Immature natural killer cell (primary cell): ENCODE measurements around the gene PRR9. TPM values are rescaled to one million over a fixed set of nuclear protein-coding genes. Genes with fewer than 3 reads are reported as not detected.
"Not testable (repeated sequence)": the region's sequence is repeated elsewhere in the genome, so short reads cannot be mapped to it uniquely, and the experiment has no call there.

ENCODE experiments used
- DNase-seq, 3 donors: peaks; one replicate each; pipeline ENCODE4 v3.0.0; 2022; ENCODE audit warnings: mixed read lengths in 1 of 3
- H3K27ac Mint-ChIP-seq, 6 donors: one replicate each; pipeline ENCODE4 v1.8.0; 2020; ENCODE audit warnings: mixed read lengths in 6 of 6, mild to moderate bottlenecking in 5 of 6, inconsistent platforms in 4 of 6, moderate library complexity in 3 of 6
- H3K27me3 Mint-ChIP-seq, 3 donors: one replicate each; pipeline ENCODE4 v1.8.0; 2020 to 2021; ENCODE audit warnings: low read depth in 3 of 3, mild to moderate bottlenecking in 3 of 3, mixed read lengths in 3 of 3, moderate library complexity in 3 of 3, inconsistent platforms in 1 of 3
- H3K36me3 Mint-ChIP-seq, 3 donors: one replicate each; pipeline ENCODE4 v1.8.0; 2020; ENCODE audit warnings: mixed read lengths in 3 of 3, inconsistent platforms in 2 of 3, mild to moderate bottlenecking in 2 of 3
- H3K4me1 Mint-ChIP-seq, 2 donors: one replicate each; pipeline ENCODE4 v1.8.0; 2020; ENCODE audit warnings: inconsistent platforms in 2 of 2, mild to moderate bottlenecking in 2 of 2, mixed read lengths in 2 of 2, moderate library complexity in 1 of 2
- H3K4me3 Mint-ChIP-seq, 5 donors: one replicate each; pipeline ENCODE4 v1.8.0; 2020; ENCODE audit warnings: mild to moderate bottlenecking in 5 of 5, mixed read lengths in 5 of 5, inconsistent platforms in 3 of 5, moderate library complexity in 3 of 5
- H3K9me3 Mint-ChIP-seq, 6 donors: one replicate each; pipeline ENCODE4 v1.8.0; 2020; ENCODE audit warnings: mild to moderate bottlenecking in 6 of 6, mixed read lengths in 6 of 6, inconsistent platforms in 4 of 6, moderate library complexity in 3 of 6
- polyA plus RNA-seq, 3 donors: library from polyadenylated mRNA; unstranded; fragments of 300-500 nt; fragmentation: Illumina TruSeq; gene quantifications; one replicate each; pipeline ENCODE4 v1.2.3, GENCODE V29; 2021

The PRR9 gene
- polyA plus RNA-seq, 3 donors from 2014 or later, result not detected

DNA sequence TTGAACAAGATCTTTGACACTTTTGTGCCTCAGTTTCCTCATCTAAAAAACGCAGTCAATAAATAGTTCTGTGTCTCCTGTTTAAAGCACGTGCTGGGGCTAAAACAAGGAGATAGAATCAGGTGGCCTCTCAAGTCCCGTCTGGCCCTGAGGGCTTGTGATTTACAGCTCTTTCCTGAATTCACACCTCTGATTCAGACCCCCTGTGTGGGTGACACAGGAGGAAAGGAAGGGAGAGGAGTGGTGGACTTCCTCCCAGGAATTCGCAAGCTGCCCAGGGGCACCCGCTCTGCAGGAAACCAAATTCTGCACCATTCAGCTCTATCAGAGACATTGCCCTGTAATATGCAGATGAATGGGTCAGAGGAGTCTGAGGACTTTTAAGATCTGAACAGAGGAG lies 5.2 kb upstream of the PRR9 start:
- Mint-ChIP-seq H3K27me3 (peaks cover 2 to 12% (median 10%) of the 10 kb centered on the region in 3 donors), H3K36me3 (no peaks in the 10 kb centered on the region), H3K27ac (no peak overlapping the region), H3K9me3 (no peaks in the 10 kb centered on the region), H3K4me3 (no peak overlapping the region), H3K4me1 (no peaks in the 10 kb centered on the region)
- DNase-seq, result no peak

DNA sequence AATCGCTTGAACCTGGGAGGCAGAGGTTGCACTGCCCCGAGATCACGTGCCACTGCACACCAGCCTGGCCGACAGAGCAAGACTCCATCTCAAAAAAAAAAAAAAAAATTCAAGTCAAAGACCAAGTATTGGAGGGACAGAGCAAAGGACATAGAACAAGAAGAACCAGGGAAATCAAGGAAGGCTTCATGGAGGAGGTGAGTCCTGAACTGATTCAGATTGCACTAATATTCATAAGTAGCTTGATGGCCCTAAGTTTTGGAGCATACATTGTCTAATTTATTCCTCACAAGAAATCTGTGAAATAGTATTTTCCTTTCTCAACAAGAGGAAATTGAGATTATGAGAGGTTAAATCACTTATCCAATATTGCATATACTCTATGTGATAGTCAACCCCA lies 3.9 kb upstream of the PRR9 start:
- Mint-ChIP-seq H3K4me3 (no peak overlapping the region), H3K27ac (no peak overlapping the region), H3K27me3 (peaks cover 2 to 10% (median 7%) of the 10 kb centered on the region in 3 donors), H3K9me3 (no peaks in the 10 kb centered on the region), H3K36me3 (no peaks in the 10 kb centered on the region), H3K4me1 (no peaks in the 10 kb centered on the region)
- no peak for DNase-seq

DNA sequence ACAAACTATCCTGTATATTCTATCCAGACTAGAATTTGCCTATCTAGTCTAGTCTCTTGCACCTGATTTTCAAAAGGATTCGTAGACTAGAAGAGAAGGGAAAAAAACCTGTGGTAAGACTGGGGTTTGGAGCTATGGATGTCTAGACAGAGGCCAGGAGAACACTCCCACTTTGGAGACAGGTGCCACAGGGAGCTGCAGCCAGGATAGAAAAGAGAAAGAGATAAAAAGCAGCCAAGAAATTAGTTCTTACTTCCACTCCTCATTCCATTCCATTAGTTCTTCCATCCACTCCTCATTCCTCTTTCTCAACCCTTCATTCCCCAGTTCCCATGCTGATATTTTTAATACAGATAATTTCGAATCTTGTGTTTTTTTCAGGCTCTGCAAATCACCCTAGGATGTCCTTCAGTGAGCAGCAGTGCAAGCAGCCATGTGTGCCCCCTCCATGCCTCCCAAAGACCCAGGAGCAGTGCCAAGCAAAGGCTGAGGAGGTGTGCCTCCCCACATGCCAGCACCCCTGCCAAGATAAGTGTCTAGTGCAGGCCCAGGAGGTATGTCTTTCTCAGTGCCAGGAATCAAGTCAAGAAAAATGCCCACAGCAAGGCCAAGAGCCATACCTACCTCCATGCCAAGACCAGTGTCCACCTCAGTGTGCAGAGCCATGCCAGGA lies 496 bp downstream of the PRR9 start:
- H3K36me3 Mint-ChIP-seq, result no peaks in the 10 kb centered on the region
- H3K4me1 Mint-ChIP-seq, result no peaks in the 10 kb centered on the region
- H3K4me3 Mint-ChIP-seq, result no peak overlapping the region
- H3K27me3 Mint-ChIP-seq, result peaks cover 1 to 14% (median 7%) of the 10 kb centered on the region in 3 donors
- DNase-seq, result no peak
- H3K27ac Mint-ChIP-seq, result no peak overlapping the region
- no peaks in the 10 kb centered on the region for H3K9me3 Mint-ChIP-seq

DNA sequence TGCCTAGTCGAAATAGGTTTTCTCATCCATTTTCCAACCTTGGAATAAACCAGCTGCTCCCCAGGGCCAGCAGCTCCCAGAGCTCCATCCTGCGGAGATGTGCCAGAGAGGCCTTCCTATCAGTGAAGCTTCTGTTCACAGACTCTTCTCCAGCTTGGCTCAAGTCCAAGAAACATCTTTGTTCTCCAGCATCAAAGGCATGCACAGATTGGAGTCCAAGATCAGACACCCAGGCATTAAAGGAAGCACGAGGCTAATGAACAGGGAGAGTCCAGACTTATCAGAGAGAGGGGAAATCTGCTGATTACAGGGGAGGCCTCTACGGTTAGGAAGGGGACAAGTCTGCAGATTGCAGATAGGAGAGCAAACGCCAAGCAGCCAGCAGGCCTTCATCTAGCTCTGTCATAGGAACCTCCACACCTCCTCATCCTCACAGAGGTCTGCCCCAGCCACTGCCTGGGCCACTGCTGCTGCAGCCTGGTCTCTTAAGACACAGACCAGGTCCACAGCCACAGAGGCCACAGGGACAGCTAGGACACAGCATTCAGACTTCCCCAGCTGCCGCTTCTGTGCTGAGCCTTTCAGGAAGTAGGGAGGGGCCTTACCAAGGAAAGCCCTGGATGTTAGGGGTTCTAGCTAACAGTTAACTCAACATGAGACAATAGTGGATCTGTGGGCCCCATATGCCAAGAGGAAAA lies 3.4 kb downstream of the PRR9 start:
- H3K9me3 Mint-ChIP-seq, result peaks cover 0 to 3% (median 0%) of the 10 kb centered on the region in 6 donors
- no peaks in the 10 kb centered on the region for H3K4me1 Mint-ChIP-seq
- no peak overlapping the region for H3K4me3 Mint-ChIP-seq
- peaks cover 2 to 11% (median 4%) of the 10 kb centered on the region in 3 donors for H3K27me3 Mint-ChIP-seq
- no peak overlapping the region for H3K27ac Mint-ChIP-seq
- no peaks in the 10 kb centered on the region for H3K36me3 Mint-ChIP-seq
- no peak for DNase-seq

DNA sequence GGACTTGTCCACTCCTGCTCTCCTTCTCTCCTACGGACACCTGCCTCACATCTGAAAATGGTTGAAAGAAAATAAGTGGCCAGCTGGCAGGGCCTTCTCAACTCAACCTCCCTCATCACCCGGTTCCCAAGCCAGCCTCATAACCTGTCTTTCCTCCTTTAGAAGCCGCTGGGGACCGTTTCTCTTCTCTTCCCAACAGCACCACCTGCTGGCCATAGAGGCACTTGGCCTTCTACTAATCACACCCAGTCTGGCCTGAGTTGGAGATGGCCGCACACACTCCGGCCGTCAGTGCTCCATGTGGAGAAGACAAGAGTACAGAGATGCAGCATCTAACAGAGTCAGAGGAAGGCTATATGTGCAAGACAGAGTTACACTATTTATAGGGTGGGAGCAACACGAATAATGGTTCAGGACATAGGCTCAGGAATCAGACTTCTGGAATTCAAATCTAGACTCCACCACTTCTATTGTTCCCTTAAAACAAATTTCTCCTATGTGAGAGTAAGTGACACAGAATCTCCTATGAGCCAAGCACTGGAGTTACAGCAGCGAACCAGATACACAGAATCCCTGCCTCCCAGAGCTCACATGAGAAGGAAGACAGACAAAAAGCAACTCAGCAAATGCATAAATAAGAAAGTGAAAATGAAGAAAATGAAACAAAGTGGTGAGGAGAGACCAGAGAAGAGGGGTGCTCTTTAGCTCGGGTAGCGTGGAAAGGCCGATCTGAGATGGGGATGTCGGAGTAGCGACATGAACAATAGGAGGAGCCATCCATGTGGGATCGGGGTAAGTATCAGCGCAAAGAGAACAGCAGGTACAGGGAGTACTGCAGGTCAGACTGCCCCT lies 5.9 kb downstream of the PRR9 start:
- not testable (repeated sequence) for H3K4me1 Mint-ChIP-seq, H3K27ac Mint-ChIP-seq, H3K36me3 Mint-ChIP-seq, H3K4me3 Mint-ChIP-seq, H3K9me3 Mint-ChIP-seq
- DNase-seq, result peak; percentile 5 to 18 (median 9)
- H3K27me3 Mint-ChIP-seq, result peaks cover 0 to 11% (median 4%) of the 10 kb centered on the region in 3 donors

DNA sequence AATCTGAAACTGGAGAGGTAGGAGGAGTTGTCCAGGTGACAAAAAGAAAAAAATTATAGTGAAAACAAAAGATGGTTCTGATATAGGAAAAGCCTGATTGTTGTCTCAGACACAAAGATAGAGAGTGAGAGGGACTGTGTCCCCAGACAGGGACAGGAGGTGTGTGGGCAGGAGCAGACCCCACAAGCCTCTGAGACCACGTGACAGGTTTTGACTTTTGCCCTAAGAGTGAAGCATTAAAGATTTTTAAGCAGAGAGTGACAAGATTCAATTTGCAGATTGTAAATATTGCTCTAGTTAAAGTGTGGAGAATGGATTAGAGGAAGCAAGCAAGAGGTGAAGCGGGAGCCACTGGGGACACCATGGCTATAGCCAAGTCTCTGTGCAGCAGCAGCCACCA lies 10.4 kb downstream of the PRR9 start:
- no peaks in the 10 kb centered on the region for H3K36me3 Mint-ChIP-seq
- no peak for DNase-seq
- H3K9me3 Mint-ChIP-seq, result peaks cover 0 to 3% (median 0%) of the 10 kb centered on the region in 6 donors

DNA sequence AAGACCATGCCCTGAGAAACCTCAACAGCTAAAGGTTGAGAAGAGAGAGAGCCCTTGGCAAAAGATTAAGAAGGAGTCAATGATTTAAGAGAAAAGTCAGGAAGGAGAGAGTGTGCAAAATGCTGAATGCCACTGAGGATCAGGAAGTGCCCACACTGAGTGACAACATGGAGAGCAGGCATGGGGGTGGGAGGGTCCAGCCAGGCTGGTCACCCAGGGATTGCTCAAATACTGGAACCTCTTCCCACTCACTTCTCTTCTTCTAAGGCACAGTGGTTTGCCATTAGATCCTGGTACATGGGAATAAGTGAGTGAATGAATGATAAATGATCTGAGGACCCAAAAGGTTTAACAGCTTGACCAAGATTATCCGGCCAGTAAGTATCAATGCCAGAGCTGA lies 11.1 kb downstream of the PRR9 start:
- Mint-ChIP-seq H3K4me1 (no peaks in the 10 kb centered on the region), H3K36me3 (no peaks in the 10 kb centered on the region), H3K27me3 (peaks cover 0 to 8% (median 0%) of the 10 kb centered on the region in 3 donors), H3K27ac (no peak overlapping the region), H3K9me3 (peaks cover 0 to 1% (median 0%) of the 10 kb centered on the region in 6 donors), H3K4me3 (no peak overlapping the region)
- no peak for DNase-seq

More for the DNA sequence above, 10.4 kb downstream of the PRR9 start:
- Mint-ChIP-seq H3K4me3 (no peak overlapping the region), H3K27me3 (peaks cover 0 to 9% (median 3%) of the 10 kb centered on the region in 3 donors), H3K27ac (no peak overlapping the region), H3K4me1 (no peaks in the 10 kb centered on the region)

DNA sequence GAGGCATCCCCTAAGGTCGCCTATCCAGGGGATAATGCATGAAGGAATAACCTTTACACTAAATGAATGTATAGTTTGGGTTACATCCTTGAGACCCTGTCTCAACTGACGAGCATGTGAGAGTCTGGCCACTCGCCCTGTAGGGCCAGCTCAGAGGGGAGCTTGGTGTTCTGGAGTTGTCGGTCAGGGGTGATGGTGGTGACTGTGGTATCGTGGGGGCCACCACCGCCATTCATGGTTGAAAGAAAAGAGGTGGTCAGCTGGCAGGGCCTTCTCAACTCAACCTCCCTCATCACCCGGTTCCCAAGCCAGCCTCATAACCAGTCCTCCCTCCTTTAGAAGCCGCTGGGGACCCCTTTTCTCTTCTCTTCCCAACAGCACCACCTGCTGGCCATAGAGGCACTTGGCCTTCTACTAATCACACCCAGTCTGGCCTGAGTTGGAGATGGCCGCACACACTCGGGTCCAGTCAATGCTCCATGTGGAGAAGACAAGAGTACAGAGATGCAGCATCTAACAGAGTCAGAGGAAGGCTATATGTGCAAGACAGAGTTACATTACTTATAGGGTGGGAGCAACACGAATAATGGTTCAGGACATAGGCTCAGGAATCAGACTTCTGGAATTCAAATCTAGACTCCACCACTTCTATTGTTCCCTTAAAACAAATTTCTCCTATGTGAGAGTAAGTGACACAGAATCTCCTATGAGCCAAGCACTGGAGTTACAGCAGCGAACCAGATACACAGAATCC lies 11.9 kb downstream of the PRR9 start:
- not testable (repeated sequence) for H3K9me3 Mint-ChIP-seq, H3K4me1 Mint-ChIP-seq, H3K4me3 Mint-ChIP-seq, H3K27ac Mint-ChIP-seq, DNase-seq, H3K27me3 Mint-ChIP-seq, H3K36me3 Mint-ChIP-seq

DNA sequence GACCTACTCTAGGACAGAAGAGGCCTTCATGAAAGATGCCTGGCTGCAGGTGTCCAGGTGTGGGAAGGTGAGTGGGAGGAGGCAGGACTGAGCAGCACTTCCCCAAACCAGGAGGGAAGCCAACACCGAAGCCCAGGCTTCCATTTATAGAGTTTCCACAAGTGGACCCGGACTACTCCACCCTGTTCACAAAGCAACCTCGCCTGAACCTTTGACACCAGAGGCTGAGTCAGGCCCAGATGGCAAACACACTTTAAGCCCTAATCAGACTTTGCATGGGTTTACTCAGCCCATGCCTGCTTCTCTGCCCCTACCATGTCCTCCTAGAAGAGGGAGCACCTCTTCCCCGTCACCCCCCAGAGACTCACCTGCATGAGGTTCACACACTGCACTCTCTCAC lies 14.0 kb downstream of the PRR9 start:
- H3K27me3 Mint-ChIP-seq, result peaks cover 0 to 10% (median 0%) of the 10 kb centered on the region in 3 donors
- no peaks in the 10 kb centered on the region for H3K4me1 Mint-ChIP-seq
- DNase-seq, result no peak
- H3K27ac Mint-ChIP-seq, result no peak overlapping the region
- no peak overlapping the region for H3K4me3 Mint-ChIP-seq
- H3K9me3 Mint-ChIP-seq, result no peaks in the 10 kb centered on the region
- no peaks in the 10 kb centered on the region for H3K36me3 Mint-ChIP-seq

DNA sequence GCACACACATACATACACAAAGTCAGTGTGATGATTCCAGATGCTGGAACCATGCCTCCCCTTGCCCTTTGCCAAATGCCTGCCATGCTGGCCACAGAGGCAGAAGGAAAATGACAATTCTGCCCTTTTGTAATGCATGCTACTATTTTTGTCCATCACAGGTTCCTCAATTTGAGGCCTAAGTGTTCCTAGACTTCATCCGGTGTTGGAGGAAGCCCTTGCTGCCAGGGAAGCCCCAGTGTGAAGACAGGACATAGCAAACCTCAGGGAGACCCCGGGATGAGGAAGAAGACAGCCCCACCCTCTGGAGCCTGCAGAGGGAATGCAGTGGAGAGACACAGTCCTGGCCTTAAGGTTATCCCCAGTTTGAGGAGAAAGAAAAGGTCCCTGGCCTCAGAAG lies 14.4 kb downstream of the PRR9 start:
- Mint-ChIP-seq H3K9me3 (no peaks in the 10 kb centered on the region), H3K27me3 (peaks cover 0 to 10% (median 0%) of the 10 kb centered on the region in 3 donors), H3K4me1 (no peaks in the 10 kb centered on the region), H3K4me3 (no peak overlapping the region), H3K36me3 (no peaks in the 10 kb centered on the region), H3K27ac (no peak overlapping the region)
- DNase-seq, result no peak

DNA sequence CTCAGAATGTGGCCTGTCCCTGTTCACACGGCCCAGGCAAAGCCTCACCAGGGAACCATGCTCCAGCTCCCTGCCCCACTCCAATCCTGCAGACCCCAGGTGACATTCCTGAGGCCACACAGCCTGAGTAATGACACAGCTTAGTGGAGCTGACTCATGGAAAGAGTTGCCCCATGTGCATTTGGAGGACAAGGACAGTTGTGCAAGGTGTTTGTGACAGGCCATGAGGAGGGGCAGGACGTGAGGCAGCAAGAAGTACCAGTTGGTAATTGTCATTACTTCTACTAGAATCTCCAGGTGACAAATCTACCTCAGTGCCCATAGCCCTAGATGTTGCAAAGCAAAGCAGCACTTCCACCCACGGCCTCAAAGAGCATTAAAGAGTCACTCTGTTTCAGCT lies 15.2 kb downstream of the PRR9 start:
- Mint-ChIP-seq H3K4me1 (no peaks in the 10 kb centered on the region), H3K9me3 (no peaks in the 10 kb centered on the region), H3K27me3 (peaks cover 0 to 11% (median 1%) of the 10 kb centered on the region in 3 donors), H3K36me3 (no peaks in the 10 kb centered on the region), H3K4me3 (no peak overlapping the region), H3K27ac (no peak overlapping the region)
- DNase-seq, result no peak

DNA sequence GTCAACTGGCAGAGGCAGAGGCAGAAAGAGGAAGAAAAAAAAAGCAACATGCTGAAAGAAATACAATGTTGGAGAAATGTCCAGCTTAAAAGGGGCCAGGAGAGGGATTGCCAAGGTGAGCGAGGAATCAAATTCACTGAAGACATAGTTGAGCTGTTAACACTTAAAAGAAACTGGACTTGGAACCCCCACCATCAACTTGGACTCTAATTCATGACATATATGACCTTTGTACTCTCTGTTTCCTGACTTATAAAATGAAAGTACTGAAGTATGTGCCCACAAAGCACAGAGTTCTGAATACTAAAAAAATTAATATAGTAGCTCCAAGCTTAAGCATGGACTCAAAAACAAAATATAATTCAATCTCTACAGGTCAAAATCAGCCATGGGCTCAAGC lies 16.1 kb downstream of the PRR9 start:
- Mint-ChIP-seq H3K4me3 (no peak overlapping the region), H3K4me1 (no peaks in the 10 kb centered on the region), H3K27me3 (peaks cover 0 to 14% (median 1%) of the 10 kb centered on the region in 3 donors), H3K27ac (no peak overlapping the region), H3K36me3 (no peaks in the 10 kb centered on the region), H3K9me3 (no peaks in the 10 kb centered on the region)
- DNase-seq, result no peak

DNA sequence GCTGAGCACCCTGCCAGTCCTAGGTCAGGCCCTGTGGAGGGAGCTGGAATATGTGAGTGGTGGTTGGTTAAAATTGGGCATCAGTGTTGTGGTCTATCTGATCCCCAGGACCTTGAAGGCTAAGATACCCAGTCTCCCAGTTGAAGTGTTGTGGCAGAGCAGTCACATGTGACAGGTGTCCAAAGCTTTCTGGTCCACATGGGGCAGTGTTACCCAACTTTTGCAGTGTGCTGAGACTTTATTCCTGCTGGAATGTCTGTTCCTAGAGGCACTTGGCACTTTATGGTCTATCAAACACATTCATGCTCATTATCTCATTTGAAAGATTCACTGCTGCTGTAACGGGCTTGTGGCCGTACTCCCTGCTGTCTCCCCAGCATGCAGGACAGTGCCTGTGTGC lies 21.1 kb downstream of the PRR9 start:
- Mint-ChIP-seq H3K27me3 (peaks cover 0 to 16% (median 6%) of the 10 kb centered on the region in 3 donors), H3K9me3 (peaks cover 0 to 2% (median 0%) of the 10 kb centered on the region in 6 donors), H3K4me3 (no peak overlapping the region), H3K36me3 (no peaks in the 10 kb centered on the region), H3K27ac (no peak overlapping the region), H3K4me1 (no peaks in the 10 kb centered on the region)
- DNase-seq, result no peak
